ENCODE data around the gene SLC6A19. TPM values are rescaled to one million over a fixed set of nuclear protein-coding genes. Genes with fewer than 3 reads are reported as not detected.
A peak's percentile ranks its signal among the peaks of the same experiment; 100 is the strongest.

The SLC6A19 gene
- total RNA-seq, 1 experiment from 2014 or later, result 0.04 TPM

- DNase-seq (ENCODE audit: low spot score) (no peak), ATAC-seq (no peak)
- ChIA-PET POLR2A (interaction anchor here (0.5 kb wide), 1 partner anchor 989 kb away, joined by 5 read pairs; no protein-coding TSS in a partner anchor), CTCF (interaction anchor here (0.9 to 2.0 kb wide), 2 partner anchors 11 to 12 kb away, joined by 4 to 8 read pairs; no protein-coding TSS in a partner anchor)
- no peak for TF ChIP-seq FOXJ3 (CRISPR knock-in tag; IDR thresholded peaks at IDR 0.05; ENCODE audit: borderline replicate concordance)
- no peak for TF ChIP-seq MAX (CRISPR knock-in tag; IDR thresholded peaks at IDR 0.05)
- no peak for TF ChIP-seq GRHL2 (CRISPR knock-in tag; IDR thresholded peaks at IDR 0.05; ENCODE audit: insufficient replicate concordance, severe bottlenecking)
- no peak for TF ChIP-seq GABPB1 (CRISPR knock-in tag; IDR thresholded peaks at IDR 0.05)
- TF ChIP-seq E2F5 (CRISPR knock-in tag; IDR thresholded peaks at IDR 0.05), result no peak
- TF ChIP-seq ATF6 (CRISPR knock-in tag; IDR thresholded peaks at IDR 0.05), result no peak
- TF ChIP-seq ATF2 (CRISPR knock-in tag; IDR thresholded peaks at IDR 0.05; ENCODE audit: borderline replicate concordance, low read depth), result no peak
- TF ChIP-seq SMAD4 (CRISPR knock-in tag; IDR thresholded peaks at IDR 0.05), result no peak
- Mint-ChIP-seq H3K4me1 (no peaks in the 10 kb centered on the region), H3K36me3 (no peaks in the 10 kb centered on the region), H3K4me3 (no peak overlapping the region), H3K27ac (no peak overlapping the region), H3K9me3 (peaks cover 12% of the 10 kb centered on the region), H3K27me3 (ENCODE audit: low read depth) (no peaks in the 10 kb centered on the region; the same call in 1 of the 2 replicates)
Observed at GRCh38 chr5:1216918-1217295, 15.5 kb downstream of the SLC6A19 start.

GRCh38 chr5:1217596-1218206 lies 16.3 kb downstream of the SLC6A19 start:
- CTCF ChIA-PET, result no interaction called here
- Mint-ChIP-seq H3K9me3 (peaks cover 20% of the 10 kb centered on the region), H3K36me3 (no peaks in the 10 kb centered on the region), H3K4me1 (no peaks in the 10 kb centered on the region), H3K27ac (no peak overlapping the region), H3K4me3 (no peak overlapping the region), H3K27me3 (ENCODE audit: low read depth) (no peaks in the 10 kb centered on the region; the same call in 1 of the 2 replicates)
- DNase-seq (ENCODE audit: low spot score), result no peak
- POLR2A ChIA-PET, result interaction anchor here (0.5 kb wide), 1 partner anchor 989 kb away, joined by 5 read pairs; no protein-coding TSS in a partner anchor
- peak; percentile 66 for ATAC-seq
- TF ChIP-seq ATF1 (CRISPR knock-in tag; IDR thresholded peaks at IDR 0.05) (no peak), HMGA2 (CRISPR knock-in tag; IDR thresholded peaks at IDR 0.05) (no peak), MLX (CRISPR knock-in tag; IDR thresholded peaks at IDR 0.05) (no peak), ARID4B (CRISPR knock-in tag; IDR thresholded peaks at IDR 0.05; ENCODE audit: borderline replicate concordance) (no peak), CREM (CRISPR knock-in tag; IDR thresholded peaks at IDR 0.05) (no peak), ZNF396 (CRISPR knock-in tag; IDR thresholded peaks at IDR 0.05; ENCODE audit: borderline replicate concordance) (no peak), PRRX2 (CRISPR knock-in tag; IDR thresholded peaks at IDR 0.05) (no peak), ZMAT4 (CRISPR knock-in tag; IDR thresholded peaks at IDR 0.05) (no peak), IRF1 (CRISPR knock-in tag; IDR thresholded peaks at IDR 0.05) (no peak), ZNF263 (CRISPR knock-in tag; IDR thresholded peaks at IDR 0.05; ENCODE audit: low read depth) (no peak), GTF2I (CRISPR knock-in tag; conservative IDR thresholded peaks at IDR 0.05) (no peak), ZNF416 (CRISPR knock-in tag; IDR thresholded peaks at IDR 0.05) (no peak), ZNF317 (CRISPR knock-in tag; IDR thresholded peaks at IDR 0.05; ENCODE audit: borderline replicate concordance, low read depth) (no peak), IRF2 (CRISPR knock-in tag; IDR thresholded peaks at IDR 0.05; ENCODE audit: borderline replicate concordance, low read depth) (no peak)
